ENCODE results near the gene BMI1. TPM values are rescaled to one million over a fixed set of nuclear protein-coding genes. Genes with fewer than 3 reads are reported as not detected.

BMI1 gene
- total RNA-seq, 1 experiment from 2014 or later = 81.1 TPM

DNA sequence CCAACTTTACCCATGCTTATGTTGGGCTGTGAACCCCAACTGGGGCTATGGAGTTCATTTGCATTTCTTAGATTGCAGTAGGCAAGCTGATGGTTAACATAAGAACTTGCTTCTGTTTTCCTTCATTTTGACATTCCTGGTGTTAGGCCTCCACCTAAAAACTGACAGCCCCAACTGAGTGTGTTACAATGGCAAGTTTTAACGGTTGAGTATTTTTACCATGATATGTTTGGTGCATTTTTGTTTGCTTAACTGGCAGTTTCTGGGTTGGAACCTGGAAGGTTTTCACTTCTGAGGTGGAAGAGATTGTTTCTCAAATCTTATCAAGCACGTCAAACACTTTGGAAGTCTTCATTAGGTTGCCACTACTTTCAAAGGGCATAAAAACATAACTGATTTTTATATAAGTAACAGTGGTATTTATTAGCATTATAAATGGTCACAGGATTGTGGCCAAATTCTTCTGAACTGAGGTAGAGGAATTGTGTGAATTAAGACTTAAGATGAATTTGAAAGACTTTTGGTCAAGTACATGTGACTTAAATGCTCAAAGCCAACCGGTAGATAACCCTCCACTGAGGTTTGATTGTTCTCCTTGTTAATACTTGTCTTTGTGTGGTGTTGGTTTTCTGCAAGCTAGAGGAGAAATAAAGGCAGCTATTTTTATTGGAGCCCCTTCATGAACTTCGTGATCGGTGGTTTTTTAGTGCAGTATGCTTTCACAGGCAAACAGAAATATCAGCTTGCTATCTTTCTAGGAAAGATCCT is 2.8 kb downstream of the BMI1 start:
- Histone ChIP-seq H3K9ac (ENCODE audit: low read length) (no peak overlapping the region), H3K4me2 (ENCODE audit: low read length) (peak overlapping the region; percentile 88; the same call in 1 of the 2 replicates), H3K4me1 (ENCODE audit: control insufficient read depth in 1 of 2, insufficient read depth in 2 of 2, low read length in 2 of 2) (peaks cover 7 to 47% of the 10 kb centered on the region in 2 experiments; a peak in 3 of 4 replicates), H3K36me3 (ENCODE audit: control insufficient read depth in 1 of 2, insufficient read depth in 2 of 2, low read length in 2 of 2) (peaks cover 6 to 15% of the 10 kb centered on the region in 2 experiments; a peak in 2 of 4 replicates), H3K79me2 (ENCODE audit: insufficient read depth, low read length) (peaks cover 48% of the 10 kb centered on the region), H4K20me1 (ENCODE audit: insufficient read depth) (peaks cover 20% of the 10 kb centered on the region; the same call in 1 of the 2 replicates), H3K27me3 (ENCODE audit: insufficient read depth, low read length) (peaks cover 25% of the 10 kb centered on the region), H3K9me3 (ENCODE audit: control insufficient read depth in 1 of 2, insufficient read depth in 1 of 2, low read depth in 1 of 2, low read length in 2 of 2) (no peaks in the 10 kb centered on the region), H3K9me2 (ENCODE audit: insufficient read depth) (no peaks in the 10 kb centered on the region), H3K4me3 (replicated peaks in 1 of 2; ENCODE audit: low read depth in 1 of 2, low read length in 2 of 2) (no peak overlapping the region), H3K27ac (ENCODE audit: low read depth, low read length) (no peak overlapping the region), H2AFZ (ENCODE audit: low read depth, low read length, poor library complexity, severe bottlenecking) (no peak overlapping the region)
- no peak for DNase-seq (ENCODE audit: low read depth, low spot score)
- intact Hi-C loops (cut with micrococcal nuclease) = loop anchor here (5.0 kb wide), 1 partner anchor 321 kb away; the partner anchor contains the start of gene DNAJC1
- ATAC-seq = no peak
- CTCF ChIA-PET = no interaction called here
- RAD21 ChIA-PET (ENCODE audit: low non-redundant PET in 1 of 2, low total read pairs in 2 of 2, uncharacterized antibody in 2 of 2, unreplicated experiment in 2 of 2) = no interaction called here
- TF ChIP-seq REST (IDR thresholded peaks at IDR 0.05; ENCODE audit: low read depth) (no peak), POLR2AphosphoS5 (IDR thresholded peaks at IDR 0.05; ENCODE audit: low read depth, low read length) (no peak), POLR2A (IDR thresholded peaks at IDR 0.05; ENCODE audit: borderline replicate concordance, extremely low read depth, insufficient read depth, insufficient read length) (no peak), SRF (IDR thresholded peaks at IDR 0.05; ENCODE audit: low read depth) (no peak), EZH2phosphoT487 (IDR thresholded peaks at IDR 0.05; ENCODE audit: borderline replicate concordance) (no peak), SIN3A (IDR thresholded peaks at IDR 0.05; ENCODE audit: low read depth) (no peak), CEBPB (IDR thresholded peaks at IDR 0.05; ENCODE audit: low read depth) (no peak), EZH2 (IDR thresholded peaks at IDR 0.05) (no peak), SP1 (IDR thresholded peaks at IDR 0.05; ENCODE audit: low read depth) (no peak), ATF3 (IDR thresholded peaks at IDR 0.05) (no peak), EGR1 (IDR thresholded peaks at IDR 0.05; ENCODE audit: low read depth) (no peak), ZNF274 (IDR thresholded peaks at IDR 0.05; ENCODE audit: low read depth, low read length) (no peak), CTCF (IDR thresholded peaks at IDR 0.05 in 2 of 3, conservative IDR thresholded peaks at IDR 0.05 in 1 of 3; ENCODE audit: borderline replicate concordance in 1 of 3, insufficient read depth in 1 of 3, low read depth in 2 of 3, low read length in 2 of 3) (no peak), JUND (IDR thresholded peaks at IDR 0.05) (no peak)
- TF ChIP-seq, protein P1, sequence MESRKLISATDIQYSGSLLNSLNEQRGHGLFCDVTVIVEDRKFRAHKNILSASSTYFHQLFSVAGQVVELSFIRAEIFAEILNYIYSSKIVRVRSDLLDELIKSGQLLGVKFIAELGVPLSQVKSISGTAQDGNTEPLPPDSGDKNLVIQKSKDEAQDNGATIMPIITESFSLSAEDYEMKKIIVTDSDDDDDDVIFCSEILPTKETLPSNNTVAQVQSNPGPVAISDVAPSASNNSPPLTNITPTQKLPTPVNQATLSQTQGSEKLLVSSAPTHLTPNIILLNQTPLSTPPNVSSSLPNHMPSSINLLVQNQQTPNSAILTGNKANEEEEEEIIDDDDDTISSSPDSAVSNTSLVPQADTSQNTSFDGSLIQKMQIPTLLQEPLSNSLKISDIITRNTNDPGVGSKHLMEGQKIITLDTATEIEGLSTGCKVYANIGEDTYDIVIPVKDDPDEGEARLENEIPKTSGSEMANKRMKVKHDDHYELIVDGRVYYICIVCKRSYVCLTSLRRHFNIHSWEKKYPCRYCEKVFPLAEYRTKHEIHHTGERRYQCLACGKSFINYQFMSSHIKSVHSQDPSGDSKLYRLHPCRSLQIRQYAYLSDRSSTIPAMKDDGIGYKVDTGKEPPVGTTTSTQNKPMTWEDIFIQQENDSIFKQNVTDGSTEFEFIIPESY (IDR thresholded peaks at IDR 0.05; ENCODE audit: extremely low read depth, insufficient replicate concordance, low read length) = no peak
- POLR2A ChIA-PET = interaction anchor here (1.1 kb wide), 1 partner anchor 16 kb away, joined by 3 read pairs; no protein-coding TSS in a partner anchor
- BruUV-seq (replicated peaks) = no TSS peak
